Astrocyte of the cerebellum (primary cell): ENCODE measurements around the gene RSPRY1.

ENCODE experiments used
- DNase-seq: peaks from one replicate; pipeline ENCODE4 v3.0.0-alpha.2; 2011; ENCODE audit warnings: low read depth
- H3K4me3 ChIP-seq: 2 replicates; pipeline ENCODE4 v1.5.1; 2011; ENCODE audit warnings: mild to moderate bottlenecking, low read depth, low read length, moderate library complexity
- in situ Hi-C: cut with HindIII; loops from 2 replicates; pipeline ENCODE4 v1.10.0; 2017; ENCODE audit warnings: low sequenced_read_pairs
- TF ChIP-seq, protein P1 (sequence below): IDR thresholded peaks from 2 replicates; pipeline ENCODE4 v1.5.1; 2012; ENCODE audit warnings: low read length, low read depth, moderate library complexity, mild to moderate bottlenecking; ENCODE audit errors: missing control alignments

The RSPRY1 gene

GRCh38 chr16:57141822-57142631 lies 44.1 kb upstream of the RSPRY1 start:
- in situ Hi-C loops, result no loop called here
- DNase-seq, result no peak
- TF ChIP-seq, protein P1, sequence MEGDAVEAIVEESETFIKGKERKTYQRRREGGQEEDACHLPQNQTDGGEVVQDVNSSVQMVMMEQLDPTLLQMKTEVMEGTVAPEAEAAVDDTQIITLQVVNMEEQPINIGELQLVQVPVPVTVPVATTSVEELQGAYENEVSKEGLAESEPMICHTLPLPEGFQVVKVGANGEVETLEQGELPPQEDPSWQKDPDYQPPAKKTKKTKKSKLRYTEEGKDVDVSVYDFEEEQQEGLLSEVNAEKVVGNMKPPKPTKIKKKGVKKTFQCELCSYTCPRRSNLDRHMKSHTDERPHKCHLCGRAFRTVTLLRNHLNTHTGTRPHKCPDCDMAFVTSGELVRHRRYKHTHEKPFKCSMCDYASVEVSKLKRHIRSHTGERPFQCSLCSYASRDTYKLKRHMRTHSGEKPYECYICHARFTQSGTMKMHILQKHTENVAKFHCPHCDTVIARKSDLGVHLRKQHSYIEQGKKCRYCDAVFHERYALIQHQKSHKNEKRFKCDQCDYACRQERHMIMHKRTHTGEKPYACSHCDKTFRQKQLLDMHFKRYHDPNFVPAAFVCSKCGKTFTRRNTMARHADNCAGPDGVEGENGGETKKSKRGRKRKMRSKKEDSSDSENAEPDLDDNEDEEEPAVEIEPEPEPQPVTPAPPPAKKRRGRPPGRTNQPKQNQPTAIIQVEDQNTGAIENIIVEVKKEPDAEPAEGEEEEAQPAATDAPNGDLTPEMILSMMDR, result no peak
- H3K4me3 ChIP-seq, result no peak overlapping the region

DNA sequence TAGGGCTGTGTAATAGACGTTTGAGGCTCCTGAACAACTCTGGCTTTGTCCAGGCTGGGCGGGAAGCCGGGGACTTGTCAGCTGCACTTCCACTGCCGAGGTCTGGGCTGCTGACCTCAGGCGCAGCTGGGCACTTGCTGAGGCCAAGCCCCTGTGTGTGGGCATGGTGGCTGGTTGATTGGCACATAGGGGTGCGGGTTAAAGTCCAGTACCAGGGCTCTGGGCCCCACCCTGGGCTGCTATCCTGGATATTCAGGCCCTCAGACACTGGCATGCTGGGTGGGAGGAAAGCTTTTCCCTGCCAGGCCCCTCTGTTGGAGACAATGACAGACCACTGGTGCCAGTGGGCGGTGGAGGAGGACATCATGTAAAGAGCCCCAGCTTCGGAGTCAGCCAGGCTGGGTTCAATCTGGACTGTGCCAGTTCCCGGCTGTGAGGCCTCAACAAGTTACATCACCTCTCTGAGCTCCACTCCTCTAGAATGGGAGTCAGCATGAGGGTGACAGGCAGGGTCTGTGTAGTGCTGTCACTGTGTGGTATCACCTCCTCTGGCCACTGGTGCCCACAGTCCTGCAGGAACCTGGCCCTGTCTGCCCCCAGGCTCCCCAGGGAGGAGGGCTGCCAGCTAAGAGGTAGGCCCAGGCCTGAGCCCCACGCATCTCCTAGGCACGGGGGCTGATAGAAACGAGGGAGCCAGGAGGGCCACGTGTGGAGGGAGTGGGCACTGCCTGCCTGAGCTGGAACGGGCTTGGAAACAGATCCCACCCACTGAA lies 42.8 kb upstream of the RSPRY1 start:
- H3K4me3 ChIP-seq, result no peak overlapping the region
- no peak for DNase-seq
- TF ChIP-seq, protein P1, result no peak
- in situ Hi-C loops, result no loop called here

- TF ChIP-seq, protein P1, result no peak
- in situ Hi-C loops, result no loop called here
- no peak for DNase-seq
- no peak overlapping the region for H3K4me3 ChIP-seq
Measured at GRCh38 chr16:57144027-57144426, 42.1 kb upstream of the RSPRY1 start.

DNA sequence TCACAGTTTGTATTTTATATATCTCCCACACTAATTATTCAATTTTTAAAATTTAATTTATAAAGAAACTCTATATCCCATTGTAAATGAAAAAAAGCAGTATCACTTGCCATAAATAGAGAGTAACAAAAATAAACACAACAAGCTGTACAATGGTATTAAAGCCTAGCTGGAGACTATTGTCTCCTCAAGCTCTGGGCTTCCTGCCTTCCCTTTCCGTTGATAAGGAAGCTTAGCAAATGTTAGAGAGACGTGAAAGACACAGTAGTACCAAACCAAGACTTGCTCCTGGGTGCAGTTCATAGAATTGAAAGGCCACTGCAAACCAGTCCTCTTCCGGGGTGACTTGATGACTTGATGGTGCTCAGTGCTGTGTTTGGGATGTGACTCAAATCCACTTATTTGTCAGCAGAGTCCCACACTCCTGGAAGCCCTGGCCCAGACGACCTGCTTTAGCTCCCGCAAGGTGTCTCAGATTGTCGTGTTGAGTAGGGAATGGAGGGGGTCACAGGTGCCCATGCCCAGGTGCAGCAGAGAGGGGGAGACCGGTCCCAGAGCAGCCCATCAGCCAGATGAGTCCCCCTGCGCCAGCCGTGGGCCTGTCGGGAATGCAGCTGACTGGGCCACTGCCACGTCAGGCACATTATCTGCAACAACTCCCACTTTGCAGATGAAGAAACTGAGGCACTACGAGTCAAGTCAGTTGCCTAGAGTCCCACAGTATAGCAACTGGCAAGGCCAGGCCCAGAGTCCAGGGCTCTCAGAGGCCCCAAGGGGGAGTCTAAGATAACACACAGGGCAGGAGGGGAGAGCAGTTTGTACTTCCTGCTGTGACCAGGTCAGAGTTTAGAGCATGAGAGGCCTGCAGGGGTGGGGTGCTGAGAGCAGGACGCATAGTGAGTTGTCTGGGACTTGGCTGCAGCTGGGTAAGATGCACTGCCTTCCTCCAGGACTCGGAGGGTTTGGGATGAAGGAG lies 40.8 kb upstream of the RSPRY1 start:
- no peak overlapping the region for H3K4me3 ChIP-seq
- TF ChIP-seq, protein P1, result no peak
- in situ Hi-C loops, result loop anchor here (5.0 kb wide), 1 partner anchor 38 kb away; no protein-coding TSS in a partner anchor
- DNase-seq, result no peak

DNA sequence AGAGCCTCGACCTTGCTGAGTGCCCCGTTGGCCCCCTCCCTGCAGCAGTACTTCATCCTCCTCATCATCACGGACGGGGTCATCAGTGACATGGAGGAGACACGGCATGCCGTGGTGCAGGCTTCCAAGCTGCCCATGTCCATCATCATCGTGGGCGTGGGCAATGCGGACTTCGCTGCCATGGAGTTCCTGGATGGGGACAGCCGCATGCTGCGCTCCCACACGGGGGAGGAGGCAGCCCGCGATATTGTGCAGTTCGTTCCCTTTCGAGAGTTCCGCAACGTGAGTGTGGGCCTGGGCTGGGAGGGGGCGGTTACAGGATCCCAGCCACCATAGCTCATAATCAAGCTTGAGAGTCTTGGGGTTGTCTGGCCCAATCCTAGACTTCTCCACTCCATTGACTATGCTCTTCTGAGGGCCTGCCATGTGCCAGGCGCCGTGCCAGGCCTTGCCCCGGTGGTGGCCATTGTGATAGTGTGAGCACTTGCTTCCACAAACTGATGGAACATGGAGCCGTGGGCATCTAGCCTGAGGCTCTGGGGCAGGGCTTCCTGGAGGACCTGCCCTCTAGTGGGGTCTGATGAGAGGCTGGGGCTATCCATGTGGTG lies 40.0 kb upstream of the RSPRY1 start:
- TF ChIP-seq, protein P1, result no peak
- in situ Hi-C loops, result loop anchor here (5.0 kb wide), 1 partner anchor 39 kb away; no protein-coding TSS in a partner anchor
- DNase-seq, result no peak
- no peak overlapping the region for H3K4me3 ChIP-seq

GRCh38 chr16:57146735-57147134 lies 39.4 kb upstream of the RSPRY1 start:
- no peak for DNase-seq
- TF ChIP-seq, protein P1, result peak; percentile 34
- no peak overlapping the region for H3K4me3 ChIP-seq
- in situ Hi-C loops, result loop anchor here (5.0 kb wide), 1 partner anchor 39 kb away; no protein-coding TSS in a partner anchor
